GM18508 (cell line): ENCODE measurements around the gene THUMPD3.

Source experiments
- ATAC-seq: cut with Tn5 transposase; IDR thresholded peaks from one replicate; pipeline ENCODE4 v1.9.1; 2021; ENCODE audit warnings: moderate number of reproducible peaks; ENCODE audit not compliant: insufficient read depth, unreplicated experiment

Gene THUMPD3

DNA sequence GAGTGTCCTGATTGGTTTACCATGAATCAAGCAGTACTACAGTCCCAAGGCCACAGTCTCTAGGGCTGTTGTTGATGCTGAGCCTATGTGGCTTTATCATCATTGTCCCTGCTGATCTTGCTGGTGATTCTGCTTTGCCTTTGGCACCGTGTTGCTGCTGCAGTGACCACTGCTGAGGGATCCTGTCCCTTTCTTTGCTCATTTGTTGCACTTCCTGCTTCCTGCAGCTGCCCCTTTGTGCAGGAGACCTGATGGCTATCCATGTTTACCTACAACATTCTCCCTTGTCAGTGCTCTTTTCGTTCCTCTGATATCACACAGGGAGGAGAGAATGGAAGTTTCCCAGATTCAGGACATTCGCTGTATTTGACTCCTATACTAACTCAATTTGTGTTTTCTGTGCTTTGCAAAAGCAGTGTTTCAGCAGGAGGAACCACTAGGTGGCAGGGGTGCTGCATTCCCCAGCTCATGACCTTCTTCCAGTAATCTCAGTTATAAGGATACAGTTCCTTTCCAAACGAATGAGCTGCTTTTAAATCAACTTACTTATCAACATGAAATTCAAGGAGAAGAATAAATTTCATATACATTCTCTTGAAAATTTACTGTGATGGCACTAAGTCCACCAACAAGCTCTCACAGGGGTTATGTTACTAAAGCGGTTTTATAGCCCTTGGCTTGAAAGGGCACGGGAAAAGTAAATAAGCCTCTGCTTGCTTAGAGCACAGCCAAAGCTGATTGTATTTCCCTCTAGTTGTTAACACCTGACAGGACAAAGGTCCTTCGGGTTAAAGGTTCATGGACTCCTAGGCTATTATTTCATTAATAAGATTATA is 9.7 kb upstream of the THUMPD3 start:
- no peak for ATAC-seq

DNA sequence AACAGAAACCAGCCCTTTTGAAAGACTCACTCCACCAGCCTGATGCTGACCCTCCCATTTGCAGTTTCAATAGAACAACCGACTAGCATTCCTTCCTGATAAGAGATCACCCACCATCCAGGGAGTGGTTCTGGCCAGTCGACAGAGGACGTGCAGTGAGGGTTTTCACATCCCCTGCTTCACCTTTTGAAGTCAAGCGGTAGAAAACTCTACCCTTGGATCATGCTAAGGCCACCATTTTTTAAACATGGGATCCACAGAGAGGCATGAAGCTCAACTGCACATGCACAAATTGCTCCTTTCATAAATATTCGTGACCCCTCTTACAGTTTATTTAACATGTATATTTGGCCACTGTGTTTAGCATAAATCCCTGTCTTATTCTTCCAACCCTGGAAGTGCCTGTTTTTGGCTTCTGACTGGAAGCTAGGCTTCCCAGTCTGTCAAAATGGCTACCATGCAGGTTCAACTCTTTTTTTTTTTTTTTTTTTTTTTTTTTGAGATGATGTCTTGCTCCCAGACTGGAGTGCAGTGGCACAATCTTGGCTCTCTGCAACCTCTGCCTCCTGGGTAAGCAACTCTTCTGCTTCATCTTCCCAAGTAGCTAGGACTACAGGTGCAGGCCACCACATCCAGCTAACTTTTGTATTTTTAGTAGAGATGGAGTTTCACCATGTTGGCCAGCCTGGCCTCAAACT is 1.0 kb upstream of the THUMPD3 start:
- no peak for ATAC-seq

DNA sequence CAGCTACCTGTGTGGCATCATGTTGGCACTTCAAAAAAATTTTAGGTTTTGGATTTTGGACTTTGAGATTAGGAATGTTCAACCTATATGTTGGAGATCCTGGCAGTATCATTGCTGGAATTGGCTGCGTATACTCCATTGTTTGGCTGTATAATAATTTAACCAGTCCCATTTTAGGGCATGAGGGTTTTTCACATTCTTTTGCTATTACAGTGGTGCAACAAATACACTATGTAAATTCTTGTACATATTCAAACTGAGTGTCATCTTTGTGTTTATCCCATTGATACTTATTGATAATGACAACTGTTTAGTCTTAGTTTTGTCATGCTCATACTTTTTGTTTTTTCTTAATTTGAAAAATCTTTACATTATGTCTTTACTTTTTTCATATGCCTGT is 6.7 kb downstream of the THUMPD3 start:
- no peak for ATAC-seq

DNA sequence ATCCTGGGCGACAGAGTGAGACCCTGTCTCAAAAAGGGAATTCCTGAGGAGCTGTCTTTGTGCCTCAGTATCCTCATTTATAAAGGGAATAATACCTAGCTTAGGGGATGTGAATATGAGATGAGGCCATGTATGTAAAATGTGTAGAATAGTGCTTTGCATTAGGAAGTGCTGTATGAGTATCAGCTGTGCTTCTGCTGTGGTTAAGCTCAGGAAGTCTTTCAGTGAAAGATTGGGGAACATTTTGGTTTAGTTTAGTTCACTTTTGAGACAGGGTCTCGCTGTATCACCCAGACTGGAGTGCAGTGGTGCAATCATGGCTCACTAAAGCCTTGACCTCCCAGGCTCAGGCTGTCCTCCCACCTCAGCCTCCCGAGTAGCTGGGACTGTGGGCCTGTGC is 10.6 kb downstream of the THUMPD3 start:
- ATAC-seq, result no peak

DNA sequence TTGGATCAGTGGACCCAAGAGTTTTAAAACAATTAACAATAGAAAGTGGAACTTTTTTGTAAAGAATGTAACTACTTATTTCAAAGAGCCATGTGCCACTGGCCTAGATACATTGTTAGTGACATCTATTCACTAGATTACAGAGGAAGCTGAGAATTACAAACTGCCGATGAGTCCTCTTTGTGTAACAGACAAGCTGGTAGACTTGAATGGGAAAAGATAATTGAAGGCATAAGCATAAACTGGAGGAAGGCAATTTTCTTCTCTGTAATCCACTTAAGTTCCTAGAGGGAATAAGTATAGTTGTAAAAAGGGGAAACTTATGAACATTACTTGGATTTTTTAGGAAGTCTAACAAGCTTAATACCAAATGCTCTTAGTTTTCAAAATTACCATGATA is 15.1 kb downstream of the THUMPD3 start:
- ATAC-seq, result no peak

DNA sequence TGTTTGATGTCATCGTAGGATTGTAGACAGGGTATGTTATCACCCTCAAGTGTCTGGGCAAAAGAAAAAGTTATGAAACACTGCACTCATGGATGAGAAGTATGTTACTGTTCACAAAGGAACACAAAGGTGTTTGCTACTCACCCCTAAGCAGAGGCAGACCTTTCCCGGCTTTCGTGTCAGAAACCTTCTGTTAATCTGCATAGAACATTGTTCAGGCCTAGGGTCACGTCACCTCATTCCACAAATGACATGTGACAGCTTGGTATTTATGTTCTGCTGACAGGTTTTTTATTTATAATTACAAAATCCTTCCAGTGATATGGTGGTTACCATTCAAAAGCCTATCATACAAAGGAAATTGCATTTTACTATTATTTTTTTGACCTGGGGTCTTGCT is 16.5 kb downstream of the THUMPD3 start:
- ATAC-seq, result no peak

DNA sequence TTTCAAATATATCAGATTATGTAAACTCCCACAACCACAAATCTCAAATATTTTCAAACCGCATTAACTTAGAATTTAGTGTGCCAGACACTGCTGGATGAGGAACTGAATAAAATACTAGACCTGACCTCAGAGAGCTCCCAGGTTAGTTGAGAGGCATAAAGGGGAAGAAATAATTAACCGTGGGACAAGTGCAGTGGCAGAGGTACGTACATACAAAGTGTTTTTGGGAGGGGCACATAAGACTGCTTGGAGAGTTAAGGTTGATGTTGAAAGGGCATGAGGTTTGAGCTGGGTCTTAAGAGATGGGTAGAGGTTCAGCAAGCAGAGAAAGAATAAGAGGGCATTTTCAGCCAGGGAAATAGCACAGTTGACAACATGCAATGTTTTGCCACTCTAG is 17.2 kb downstream of the THUMPD3 start:
- no peak for ATAC-seq

DNA sequence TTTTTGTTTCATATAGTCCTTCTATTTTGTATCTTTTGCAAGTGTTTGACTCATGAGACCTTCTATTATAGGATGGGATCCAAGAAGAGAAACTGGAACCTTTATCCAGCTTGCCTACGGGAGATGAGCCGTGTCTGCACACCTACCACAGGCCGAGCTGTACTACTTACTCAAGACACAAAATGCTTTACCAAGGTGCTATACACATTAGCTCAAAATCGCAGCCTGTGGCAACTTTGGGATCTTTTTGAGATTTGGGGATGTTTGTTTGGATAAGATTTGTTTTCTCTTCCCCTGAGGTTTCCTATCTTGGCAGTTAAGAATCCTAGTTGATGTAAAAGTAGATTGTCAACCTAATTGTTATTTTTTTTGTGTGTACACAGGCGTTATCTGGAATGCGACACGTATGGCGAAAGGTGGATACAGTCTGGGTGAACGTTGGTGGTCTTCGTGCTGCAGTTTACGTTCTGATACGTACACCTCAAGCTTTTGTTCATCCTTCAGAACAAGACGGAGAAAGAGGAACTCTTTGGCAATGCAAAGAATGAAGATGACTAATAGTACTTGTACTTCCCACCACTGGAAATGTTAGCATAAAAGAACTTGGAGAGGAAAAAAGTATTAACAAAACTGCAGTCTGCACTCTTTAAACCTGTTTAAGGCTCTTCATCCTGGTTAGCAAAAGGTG is 21.4 kb downstream of the THUMPD3 start:
- ATAC-seq, result no peak

DNA sequence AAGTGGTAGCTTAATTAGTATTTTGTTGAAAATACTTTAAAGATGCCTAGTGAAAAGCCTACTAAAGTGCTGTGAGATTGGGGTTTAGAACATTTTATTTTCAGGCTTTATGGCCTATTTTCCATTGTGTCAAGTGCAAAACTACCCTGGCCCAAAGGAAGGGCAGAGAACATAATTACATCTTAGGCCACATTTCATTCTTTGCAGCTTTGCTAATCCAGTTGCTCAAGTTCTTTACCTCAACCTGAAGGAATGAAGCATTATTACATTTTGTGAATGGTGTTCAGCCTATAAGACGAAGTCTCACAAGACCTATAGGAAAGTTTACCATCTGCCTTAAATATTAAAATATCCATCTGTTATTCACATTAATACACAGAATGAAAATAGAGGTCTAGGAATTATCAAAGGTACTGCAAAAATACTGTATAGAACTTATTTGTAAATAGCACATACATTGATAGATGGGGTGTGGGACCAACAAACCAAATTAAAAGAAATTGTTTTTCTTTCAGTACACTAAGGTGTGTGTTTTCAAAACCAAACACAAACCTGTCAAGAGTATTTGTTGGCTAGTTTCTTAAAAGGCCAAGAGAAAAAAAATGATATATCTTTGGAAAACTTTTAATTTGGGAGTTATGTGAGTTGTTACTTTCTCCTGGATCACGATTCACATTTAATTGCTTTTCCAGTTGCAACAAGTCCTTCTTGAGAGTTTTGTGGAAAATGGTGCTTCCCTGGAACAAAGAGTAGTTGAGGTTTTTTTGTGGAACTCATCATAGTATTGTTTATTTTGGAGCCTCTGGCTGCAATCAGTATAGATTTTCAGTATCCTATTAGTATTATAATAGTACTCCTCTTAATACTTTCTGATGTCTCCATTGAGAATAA is 22.6 kb downstream of the THUMPD3 start:
- ATAC-seq, result no peak

DNA sequence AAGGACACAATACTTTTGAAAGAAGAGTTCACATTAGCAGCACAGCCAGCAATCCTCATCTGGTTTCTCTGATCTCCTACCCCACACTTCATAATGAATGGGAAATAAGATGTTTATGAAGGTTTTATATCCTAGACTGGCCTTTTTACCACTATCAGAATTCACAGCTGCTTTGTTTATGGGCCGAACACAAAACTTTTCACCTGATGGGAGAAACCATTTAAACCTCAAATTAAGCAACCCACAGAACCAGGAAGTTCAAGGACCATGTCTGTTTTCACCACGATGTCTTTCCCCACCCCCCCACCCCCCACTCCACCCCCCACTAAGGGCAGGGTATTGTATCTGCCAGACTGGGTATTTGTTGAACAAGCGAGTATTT is 23.2 kb downstream of the THUMPD3 start:
- ATAC-seq, result no peak

DNA sequence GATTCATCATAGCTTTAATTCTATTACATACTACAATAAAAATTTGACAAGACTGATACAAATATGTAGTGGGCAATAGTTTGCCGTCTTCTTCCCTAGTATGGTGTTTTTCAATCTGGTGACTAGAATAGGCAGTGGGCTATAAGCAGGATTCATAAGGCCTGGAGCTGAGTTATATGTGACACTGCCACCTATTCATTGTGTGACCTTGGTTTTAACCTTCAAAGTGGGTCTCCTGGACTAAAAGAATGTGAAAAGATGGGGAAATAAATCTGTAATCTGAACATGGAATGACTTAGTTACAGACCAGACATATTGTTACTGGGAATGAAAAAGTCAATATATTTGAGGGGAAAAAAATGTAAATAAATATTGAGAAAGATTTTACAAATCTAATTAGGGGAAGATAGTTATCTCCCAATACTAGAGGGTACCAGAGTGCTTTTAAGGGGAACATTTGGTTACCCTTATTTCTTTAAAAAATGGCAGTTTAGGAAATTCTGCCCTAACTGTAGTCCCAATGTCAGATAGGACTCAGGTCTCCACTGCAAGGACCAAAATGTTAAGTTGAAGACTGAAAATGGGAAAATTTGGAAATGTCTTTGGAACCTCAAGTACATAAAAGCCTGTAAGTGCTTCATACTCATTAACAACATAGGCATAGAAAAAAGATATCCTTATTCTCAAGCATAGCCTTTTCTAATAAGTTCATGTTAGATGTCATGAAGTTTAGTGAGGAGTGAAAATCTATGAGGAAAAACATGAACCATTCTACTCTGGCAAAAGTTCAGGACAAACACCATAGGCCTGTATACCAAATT is 23.9 kb downstream of the THUMPD3 start:
- no peak for ATAC-seq

DNA sequence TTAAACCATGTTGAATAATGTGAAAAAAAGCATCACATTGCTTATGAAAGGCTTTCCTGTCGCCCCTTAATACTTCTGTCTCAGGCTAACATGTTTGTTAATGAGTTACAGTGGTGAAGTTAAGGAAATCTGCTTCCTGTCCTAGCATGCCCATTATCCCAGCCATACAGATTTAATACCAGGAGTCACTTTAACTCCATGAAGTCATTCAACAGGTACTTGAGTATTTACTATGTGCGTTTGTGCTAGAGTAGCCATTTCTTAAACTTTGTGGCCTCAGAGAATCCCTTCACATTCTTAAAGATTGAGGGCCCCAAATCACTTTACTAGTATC is 24.4 kb downstream of the THUMPD3 start:
- ATAC-seq, result no peak

DNA sequence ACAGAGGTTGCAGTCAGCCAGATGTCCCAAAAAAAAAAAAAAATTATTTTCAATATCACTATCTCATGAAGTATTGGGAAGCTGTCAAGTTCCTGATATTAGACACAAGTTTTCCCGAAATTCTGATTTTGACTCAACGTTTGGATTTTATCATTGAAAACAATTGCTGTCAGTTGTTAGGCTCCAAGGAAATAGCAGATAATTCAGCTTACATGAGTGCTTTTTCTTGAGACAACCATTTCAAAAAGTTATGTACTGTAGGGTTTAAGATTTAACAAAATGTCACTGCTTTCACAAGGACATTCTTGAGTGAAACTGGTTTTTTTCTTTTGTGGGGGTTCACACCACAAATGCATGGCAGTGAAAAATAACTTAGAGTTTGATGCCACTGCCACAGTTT is 25.3 kb downstream of the THUMPD3 start:
- ATAC-seq, result no peak

DNA sequence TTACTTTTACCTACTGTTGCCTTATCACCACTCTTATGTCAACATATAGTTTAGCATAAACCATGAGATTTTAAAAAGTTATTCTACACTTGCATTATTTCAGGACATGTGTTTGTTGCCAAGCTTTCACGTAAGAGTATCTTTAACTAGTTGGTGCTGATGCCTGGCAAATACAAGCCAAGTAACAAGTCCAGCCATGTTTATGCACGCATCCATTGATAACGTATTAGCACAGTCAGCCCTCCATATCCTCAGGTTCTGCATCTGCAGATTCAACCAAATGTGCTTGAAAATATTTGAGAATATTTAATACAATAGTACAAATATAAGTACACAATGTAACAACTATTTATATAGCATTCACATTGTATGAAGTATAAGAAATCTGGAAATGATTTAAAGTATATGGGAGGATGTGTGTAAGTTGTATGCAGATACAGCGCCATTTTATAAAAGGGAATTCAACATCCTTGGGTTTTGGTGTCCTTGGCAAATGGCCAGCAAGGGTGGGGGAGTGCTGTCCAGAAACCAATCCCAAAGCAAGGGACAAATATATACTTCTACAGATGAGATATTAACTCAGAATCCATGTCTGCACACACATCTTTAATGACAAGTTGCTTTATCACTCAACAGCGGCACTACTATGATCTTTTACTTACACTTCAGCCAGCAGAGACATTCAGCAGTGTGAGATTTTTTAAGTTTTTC is 25.9 kb downstream of the THUMPD3 start:
- no peak for ATAC-seq

DNA sequence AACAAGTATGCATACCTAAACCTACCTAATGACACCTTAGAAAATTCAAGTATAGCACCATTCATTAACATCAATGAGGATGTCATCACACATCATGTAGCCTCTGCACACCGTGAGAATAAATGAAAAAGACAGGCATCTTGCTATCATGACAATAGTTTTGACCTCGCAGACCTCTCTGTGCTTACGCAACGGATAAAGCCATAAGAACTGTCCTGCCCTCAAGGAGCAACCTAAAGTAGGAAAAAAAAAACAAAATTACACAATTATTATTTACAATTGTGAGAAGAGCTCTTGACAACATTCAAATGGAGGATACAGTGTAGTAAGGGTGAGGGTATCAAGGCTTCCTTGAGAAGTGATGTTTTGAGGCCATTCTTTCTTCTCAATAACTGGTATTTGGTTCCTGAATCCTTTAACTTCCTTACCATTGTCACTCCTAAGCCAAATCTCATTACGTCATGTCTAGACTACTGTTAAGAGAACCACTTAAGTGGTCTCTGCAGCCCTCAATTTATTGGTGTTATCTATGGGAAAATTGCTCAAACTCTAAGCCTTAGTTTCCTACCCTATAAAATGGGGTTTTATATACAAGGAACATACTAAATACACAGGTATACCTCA is 27.5 kb downstream of the THUMPD3 start:
- no peak for ATAC-seq

DNA sequence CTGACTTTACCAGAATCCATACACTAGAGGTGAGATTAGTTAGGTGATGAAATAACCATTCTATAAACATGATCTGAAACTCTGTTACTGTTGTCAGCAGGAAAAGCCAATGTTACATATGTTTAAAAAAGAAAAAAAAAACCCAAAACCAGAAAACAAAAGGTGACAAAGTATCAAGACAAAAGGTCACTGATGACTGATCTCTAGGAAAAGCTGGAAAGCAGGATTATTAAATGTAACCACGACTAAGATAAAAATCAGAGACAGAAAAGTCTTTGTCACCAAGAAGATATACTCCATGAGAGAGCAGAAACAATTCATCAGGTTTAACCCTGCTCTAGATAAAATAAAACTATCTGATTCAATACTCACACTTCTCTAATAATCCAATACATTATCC is 29.2 kb downstream of the THUMPD3 start:
- no peak for ATAC-seq

DNA sequence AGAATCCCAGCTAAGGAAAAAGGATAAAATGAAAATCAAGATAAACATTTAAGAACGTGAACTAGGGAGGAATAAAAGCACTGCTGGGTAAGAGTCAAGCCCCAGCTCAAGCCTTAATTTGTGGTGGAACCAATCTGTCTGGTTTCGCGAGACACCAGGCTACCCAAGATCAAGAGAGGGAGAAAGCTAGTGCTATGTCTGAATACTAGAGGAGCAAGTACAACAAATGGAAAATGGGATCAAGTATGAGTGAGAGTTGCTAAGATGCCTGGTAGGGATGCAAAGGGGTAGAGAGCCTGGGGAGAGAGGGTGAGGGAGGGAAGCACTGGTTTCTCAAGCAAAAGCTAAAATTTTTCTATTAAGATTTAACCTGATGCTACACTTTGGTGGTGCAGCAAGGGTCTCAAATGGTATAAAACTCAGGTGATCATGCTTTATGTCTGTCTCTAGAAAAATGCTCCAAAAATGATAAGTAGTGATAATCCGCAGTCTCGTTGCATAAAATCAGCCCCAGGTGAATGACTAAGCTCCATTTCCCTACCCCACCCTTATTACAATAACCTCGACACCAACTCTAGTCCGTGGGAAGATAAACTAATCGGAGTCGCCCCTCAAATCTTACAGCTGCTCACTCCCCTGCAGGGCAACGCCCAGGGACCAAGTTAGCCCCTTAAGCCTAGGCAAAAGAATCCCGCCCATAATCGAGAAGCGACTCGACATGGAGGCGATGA is 32.9 kb downstream of the THUMPD3 start:
- ATAC-seq, result no peak

DNA sequence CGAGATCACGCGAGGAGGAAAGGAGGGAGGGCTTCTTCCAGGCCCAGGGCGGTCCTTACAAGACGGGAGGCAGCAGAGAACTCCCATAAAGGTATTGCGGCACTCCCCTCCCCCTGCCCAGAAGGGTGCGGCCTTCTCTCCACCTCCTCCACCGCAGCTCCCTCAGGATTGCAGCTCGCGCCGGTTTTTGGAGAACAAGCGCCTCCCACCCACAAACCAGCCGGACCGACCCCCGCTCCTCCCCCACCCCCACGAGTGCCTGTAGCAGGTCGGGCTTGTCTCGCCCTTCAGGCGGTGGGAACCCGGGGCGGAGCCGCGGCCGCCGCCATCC is 33.4 kb downstream of the THUMPD3 start:
- ATAC-seq, result no peak
